ENCODE results near the gene STK40.

- TF ChIP-seq POLR2A (IDR thresholded peaks at IDR 0.05; ENCODE audit: low read depth, low read length) (no peak), SPI1 (IDR thresholded peaks at IDR 0.05; ENCODE audit: low read depth, low read length) (no peak)
These were observed 16.8 kb upstream of the STK40 start for GRCh38 chr1:36402504-36402890.

Data from GM12891 (cell line).